GM12874 (cell line): ENCODE measurements around the gene ARAF.

Source experiments
- TF ChIP-seq, protein P1 (sequence below): IDR thresholded peaks from 2 replicates; pipeline ENCODE4 v1.5.1; 2011; ENCODE audit warnings: low read depth, mild to moderate bottlenecking, control low read depth, low read length, moderate library complexity; ENCODE audit not compliant: insufficient read depth

ARAF gene

DNA sequence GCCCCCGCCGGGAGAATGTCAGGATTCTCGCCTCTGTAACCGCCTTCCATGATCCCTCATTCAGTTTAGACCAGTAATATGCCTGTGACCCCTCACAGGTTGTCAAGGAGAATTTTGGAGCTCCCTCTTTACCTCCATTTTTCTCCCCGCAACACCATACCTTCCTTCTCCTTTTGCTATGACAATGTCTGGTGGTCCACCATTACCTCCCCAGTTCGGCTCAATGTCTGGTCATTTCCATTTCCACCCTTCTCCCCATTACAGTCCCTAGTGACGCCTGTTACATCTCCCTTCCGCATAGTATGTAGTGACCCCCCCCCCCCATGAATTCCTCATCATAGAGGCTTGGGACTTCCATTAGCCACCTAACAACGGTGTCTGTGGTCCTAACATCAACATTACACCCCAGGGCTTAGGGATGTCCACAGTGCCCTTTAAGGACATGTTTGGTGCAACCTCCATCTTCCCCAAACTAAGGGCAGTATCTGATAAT, 700 bp downstream of the ARAF start:
- TF ChIP-seq, protein P1, sequence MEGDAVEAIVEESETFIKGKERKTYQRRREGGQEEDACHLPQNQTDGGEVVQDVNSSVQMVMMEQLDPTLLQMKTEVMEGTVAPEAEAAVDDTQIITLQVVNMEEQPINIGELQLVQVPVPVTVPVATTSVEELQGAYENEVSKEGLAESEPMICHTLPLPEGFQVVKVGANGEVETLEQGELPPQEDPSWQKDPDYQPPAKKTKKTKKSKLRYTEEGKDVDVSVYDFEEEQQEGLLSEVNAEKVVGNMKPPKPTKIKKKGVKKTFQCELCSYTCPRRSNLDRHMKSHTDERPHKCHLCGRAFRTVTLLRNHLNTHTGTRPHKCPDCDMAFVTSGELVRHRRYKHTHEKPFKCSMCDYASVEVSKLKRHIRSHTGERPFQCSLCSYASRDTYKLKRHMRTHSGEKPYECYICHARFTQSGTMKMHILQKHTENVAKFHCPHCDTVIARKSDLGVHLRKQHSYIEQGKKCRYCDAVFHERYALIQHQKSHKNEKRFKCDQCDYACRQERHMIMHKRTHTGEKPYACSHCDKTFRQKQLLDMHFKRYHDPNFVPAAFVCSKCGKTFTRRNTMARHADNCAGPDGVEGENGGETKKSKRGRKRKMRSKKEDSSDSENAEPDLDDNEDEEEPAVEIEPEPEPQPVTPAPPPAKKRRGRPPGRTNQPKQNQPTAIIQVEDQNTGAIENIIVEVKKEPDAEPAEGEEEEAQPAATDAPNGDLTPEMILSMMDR: no peak

DNA sequence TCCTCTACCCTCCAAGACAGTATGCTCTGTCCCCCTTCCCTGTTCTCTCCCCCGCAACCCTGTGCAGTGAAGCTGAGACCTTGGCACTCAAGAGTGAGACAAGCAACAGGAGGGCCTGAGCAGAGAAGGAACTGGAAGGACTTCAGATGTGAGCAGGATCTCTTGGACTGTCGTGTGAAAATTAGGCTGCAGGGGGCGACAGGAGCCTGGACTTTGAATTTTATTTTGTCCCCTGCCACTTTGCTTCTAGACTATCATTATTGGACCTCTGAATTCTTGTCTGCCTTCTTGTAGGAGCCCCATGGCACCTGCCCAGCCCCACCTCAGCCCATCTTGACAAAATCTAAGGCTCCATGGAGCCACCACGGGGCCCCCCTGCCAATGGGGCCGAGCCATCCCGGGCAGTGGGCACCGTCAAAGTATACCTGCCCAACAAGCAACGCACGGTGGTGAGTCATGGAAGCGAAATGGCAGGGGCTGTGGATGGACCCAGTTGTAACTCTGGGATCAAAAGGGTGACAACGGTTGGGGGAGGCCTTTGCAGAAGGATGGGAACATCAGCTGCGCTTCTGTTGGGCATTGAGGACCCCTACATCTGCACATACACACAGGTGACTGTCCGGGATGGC, 1.7 kb downstream of the ARAF start:
- TF ChIP-seq, protein P1: peak; percentile 29; the same call in 1 of the 2 replicates

DNA sequence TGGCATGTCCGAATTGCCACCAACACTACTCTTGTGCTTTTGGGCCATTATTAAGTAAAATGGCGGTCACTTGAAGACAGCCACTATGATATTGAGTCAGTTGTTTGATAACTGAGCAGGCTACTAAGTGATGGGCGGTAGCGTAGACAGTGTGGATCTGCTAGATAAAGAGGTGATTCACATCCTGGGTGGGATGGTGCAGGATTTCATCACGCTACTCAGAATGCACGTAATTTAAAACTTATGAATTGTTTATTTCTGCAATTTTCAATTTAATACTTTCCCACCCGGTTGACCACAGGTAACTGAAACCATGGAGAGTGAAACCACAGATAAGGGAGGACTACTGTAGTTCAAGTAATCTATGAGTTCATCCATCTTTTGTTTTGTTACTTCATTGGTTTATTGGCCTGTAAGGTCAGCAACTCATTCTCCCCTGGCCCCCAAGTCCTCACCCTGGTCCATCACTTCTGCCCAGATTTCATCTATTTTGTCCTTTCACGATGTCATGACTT, 2.9 kb downstream of the ARAF start:
- TF ChIP-seq, protein P1: no peak

DNA sequence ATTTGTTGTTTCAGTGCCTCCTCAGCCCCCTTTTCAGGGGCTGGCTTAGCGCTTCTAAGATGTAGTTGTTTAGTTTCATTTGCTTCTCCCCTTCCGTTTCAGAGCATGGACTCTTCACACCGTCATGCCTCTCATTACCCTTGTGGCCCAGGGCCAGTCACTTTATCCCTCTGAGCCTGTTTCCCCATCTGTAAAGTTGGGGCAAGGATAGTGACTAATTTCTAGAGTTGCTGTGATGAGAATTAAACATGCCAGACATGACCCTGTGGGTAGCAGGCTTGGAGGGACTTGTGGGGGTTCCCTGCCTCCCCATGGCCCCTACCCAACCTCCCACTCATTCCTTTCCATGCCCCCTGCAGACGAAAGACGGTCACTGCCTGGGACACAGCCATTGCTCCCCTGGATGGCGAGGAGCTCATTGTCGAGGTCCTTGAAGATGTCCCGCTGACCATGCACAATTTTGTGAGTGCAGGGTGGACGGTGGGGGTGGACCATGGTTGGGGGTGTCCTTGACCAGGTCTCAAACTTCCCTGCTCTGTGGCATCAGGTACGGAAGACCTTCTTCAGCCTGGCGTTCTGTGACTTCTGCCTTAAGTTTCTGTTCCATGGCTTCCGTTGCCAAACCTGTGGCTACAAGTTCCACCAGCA, 3.6 kb downstream of the ARAF start:
- TF ChIP-seq, protein P1: no peak

DNA sequence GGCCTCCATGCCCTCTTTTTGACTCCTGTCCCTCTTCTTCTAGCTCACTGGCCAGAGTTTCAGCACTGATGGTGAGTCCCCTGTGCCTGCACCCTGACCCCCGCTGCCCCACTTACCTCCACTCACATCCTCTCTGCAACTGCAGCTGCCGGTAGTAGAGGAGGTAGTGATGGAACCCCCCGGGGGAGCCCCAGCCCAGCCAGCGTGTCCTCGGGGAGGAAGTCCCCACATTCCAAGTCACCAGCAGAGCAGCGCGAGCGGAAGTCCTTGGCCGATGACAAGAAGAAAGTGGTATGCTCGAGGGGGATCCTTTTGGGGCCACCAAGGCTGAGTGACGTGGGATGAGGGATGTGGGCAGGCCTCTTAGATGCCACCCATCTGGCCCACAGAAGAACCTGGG, 5.8 kb downstream of the ARAF start:
- TF ChIP-seq, protein P1: no peak

DNA sequence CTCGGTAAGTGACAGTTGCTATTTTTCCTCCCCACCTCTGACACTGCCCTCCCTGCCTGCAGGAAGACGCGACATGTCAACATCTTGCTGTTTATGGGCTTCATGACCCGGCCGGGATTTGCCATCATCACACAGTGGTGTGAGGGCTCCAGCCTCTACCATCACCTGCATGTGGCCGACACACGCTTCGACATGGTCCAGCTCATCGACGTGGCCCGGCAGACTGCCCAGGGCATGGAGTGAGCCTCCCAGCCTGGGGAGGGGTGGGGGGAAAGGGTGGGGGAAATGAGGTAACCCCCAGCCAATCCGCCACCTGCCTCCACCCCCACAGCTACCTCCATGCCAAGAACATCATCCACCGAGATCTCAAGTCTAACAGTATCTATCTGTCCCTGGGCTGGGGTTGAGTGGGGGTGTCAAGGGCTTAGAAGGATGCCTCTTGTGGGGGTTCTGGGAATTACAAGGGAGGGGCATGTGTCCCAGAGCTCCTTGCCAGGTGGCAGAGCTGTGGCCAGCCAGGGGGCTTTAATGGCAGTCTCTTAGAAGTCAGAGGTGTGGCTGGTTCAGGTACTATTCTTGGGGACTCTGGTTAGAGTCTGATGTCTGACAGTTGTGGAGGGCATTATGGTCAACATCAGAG, 7.8 kb downstream of the ARAF start:
- TF ChIP-seq, protein P1: peak; percentile 41; the same call in 1 of the 2 replicates

DNA sequence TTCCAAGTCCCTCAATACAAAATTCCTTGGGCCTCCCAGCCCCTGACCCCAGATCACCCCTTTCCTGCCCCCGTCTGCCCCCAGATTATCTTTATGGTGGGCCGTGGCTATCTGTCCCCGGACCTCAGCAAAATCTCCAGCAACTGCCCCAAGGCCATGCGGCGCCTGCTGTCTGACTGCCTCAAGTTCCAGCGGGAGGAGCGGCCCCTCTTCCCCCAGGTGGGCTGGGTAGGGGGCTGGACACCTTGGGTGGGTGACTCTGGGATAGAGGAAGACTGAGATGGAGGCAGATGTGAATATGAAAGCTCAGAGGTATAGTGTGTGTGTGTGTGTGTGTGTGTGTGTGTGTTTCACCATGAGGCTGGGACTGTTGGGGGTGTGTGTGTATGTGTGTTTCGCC, 9.8 kb downstream of the ARAF start:
- TF ChIP-seq, protein P1: no peak
